Right hindlimb (tissue), 1 donor: ENCODE results near the gene AGAP2.

Experiments used
- DNase-seq: peaks from one replicate; pipeline ENCODE4 v3.0.0-alpha.2; 2018

AGAP2 gene

DNA sequence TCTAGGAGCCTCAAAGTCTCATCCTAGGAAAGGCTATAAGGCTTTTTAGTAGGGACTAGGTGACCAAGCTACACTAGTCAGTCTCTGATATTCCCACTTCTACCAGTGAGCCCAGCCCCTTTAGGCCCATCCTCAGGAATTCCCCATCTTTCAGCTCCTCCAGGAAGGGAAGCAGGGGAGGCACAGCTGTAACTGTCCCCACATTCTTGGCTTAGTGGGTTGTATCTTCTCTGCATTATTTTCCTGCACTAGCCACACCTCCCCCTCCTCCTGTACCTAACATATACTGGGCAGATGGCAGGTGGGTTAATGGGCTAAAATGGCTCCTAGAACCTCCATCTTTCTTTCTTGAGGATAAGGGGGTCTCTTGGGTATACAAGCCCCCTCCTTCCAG, 28.8 kb upstream of the AGAP2 start:
- DNase-seq: no peak

DNA sequence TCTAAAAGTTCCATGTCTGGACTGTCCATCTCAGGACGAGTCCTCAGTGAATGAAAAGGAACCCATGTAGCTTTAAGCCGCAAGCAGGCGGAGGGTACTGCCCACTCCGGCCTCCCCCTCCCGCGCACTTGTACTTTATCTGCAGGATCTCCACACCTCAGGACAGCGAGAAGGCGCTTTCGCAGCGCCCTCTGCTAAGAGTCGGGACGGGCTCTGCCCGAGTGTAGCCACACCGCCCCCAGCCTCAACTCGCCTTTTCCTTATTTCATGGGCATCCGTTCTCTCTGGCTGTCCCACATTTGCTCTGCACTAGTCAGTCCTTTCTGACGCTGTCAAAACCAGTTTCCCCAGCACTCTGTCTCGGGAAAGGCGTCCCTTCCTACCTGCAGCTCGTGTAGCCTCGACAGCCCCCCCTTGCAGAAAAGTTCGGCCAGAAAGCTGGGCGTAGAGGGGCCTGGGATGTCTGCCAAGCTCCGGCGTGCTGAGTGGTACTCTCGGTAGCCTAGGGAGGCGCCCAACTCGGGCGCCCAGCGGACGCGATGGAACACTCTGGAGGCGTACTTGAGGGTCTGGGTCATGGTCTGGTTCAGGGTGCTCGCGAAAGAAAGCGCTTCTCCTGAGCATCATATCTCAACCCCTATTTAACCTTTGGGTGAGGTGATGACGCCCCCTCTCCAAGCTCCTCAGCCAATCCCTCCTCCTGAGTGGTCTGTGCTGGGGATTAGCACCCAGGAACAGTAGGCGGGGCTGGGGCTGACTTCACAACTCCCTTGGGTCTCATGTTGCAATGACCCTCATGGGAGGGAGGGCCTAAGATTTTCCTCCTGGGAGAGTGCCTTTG, 28.1 kb upstream of the AGAP2 start, which contains the start of gene CYP27B1:
TSS of gene CYP27B1 (minus strand) at position 615 of the 841 bp plus-strand sequence. CDS start at position 578, 37 bp downstream.
- DNase-seq: peak; percentile 48

DNA sequence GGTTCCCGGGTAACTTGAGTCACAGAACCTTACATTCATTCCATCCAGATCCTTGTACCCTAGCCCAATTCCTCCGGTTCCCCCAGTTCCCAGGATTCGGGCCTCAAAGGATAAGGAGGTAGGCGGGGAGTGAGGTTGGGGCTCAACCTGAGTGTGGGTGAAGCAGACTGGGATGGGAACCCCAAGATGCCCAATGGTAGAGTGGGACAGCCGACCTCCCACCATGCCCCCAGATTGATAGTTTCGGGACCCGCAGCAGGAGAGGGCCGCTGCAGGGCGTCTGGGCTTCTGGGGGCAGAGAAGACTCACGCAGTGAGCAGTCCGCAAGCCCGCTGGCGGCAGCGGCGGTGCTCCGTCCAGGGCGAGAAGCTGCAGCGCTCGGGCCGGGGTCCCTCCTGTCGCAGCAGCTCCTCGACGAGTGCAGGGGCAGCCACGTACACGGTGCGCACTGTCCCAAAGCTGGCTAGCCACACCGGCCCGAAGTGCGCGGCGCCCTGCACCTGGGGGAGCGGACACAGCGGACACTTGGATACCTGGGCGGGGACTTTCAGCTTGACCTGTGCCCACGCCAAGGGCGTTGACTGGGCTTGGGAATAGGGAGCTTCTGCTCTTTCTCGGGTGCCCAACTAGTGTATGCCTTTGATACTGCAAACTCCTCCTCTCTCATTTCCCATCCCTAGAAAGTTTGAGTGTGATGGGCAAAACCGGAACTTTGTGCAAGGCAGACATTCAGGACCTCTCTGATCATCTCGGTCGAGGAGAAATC, 27.3 kb upstream of the AGAP2 start:
- no peak for DNase-seq

DNA sequence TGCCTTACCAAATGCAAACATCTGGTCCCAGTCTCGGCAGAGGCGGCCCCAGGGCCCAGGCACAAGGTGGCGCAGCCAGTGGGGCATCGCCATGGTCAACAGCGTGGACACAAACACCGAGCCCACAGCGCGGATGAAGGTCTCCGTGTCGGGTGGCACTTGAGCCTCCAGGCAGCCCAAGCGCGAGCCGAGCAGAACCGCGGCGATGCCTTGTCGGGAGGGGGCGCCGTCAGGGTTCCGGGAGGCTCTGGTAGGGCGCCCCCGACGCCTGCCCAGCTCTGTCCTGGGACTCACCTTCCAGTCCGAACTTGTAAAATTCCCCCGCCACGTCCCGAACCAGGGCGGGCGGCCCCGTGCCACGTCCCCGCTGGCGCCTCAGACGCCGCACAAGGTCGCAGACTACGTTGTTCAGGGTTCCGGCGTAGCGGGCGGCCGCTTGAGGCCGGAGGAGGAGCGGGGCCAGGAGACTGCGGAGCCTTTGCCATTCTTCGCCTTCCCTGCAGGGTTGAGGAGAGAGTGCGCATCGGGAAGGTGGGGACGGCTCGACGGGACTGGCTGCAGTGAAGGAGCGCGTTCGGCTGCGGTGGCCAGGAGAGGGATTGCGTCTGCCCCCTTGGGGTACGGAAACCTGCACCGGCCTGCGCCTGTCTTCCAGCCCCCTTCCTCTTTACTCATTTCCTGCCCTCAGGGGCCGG, 26.6 kb upstream of the AGAP2 start:
- DNase-seq: no peak

- no peak for DNase-seq
Observed at GRCh38 chr12:57764662-57765002, 26.1 kb upstream of the AGAP2 start.

- no peak for DNase-seq
Observed at GRCh38 chr12:57763881-57764661, 25.5 kb upstream of the AGAP2 start.

DNA sequence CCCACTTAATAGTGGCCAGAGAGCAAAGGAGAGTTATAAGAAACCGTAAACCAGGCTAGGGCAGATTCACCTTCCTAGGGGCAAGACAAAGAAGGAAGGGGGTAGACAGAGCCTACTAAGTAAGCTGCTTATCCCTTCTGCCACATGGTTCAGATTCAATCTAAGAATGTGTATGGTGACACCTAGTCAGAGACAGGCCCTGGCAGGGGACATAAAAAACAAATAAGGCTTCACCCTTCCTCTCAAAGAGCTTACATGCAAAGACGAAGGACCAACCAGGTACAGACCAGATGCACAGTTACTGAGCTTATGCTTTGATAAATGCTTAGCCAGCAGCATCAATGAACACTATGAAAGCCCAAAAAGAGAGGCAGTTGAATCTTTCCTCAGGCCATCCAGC, 23.9 kb upstream of the AGAP2 start:
- no peak for DNase-seq

DNA sequence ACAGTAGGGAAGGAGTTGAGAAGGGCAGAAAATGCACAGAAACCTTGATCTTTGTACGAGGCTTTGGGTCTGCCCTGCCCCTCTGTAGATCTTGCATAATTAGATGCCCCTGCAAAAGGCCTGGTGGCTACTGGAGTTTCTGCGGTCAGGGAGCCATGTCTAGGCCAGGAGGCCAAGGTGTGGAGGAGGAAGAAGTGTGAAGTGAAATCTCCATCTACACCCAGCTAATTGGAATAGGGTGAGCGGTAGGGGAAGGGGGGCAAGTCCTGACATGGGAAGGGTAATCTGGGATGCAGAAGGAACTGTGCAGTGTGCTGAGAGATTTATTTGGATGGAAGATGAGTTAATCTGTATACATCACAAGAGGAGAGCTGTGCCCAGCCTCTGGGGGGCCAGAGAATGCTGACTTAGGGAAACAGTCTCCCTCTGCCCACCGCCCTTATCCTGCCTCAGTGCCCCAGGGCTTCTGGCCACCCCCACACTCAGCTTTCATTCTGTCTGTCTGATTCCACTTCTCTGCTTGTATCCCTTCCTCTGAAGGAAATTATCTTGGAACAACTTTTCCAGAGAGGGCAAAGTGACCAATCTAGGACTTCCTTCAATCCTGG, 23.0 kb upstream of the AGAP2 start:
- DNase-seq: no peak

DNA sequence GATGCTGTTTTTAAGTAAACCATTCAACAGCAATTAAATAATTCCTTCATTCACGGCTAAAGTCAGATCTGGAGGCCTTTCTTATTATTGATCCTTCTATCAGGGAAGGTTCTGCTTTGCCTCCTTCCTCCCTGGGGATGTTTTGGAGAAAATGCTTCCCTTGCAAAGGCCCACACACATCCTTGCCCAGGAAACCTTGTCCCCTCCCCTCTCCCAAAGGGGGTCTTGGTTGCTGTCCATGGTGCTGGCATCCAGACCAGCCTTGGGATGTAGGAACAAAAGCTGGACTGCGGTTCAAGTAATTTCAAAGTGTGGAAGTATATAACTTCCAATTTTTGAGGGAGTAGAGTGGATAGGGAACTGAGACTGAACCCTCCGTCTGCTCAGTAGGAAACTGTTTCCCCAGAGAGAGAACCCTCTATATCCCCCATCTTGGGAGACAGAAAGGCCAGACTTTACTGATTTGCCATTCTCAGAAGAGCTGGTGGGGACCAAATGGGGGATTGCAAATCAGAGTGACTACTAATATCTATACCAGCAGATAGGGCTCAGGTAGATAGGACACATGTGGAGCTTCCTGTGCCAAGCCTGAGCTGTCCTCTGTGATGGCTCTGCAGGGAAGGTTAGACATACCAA, 21.9 kb upstream of the AGAP2 start:
- no peak for DNase-seq

DNA sequence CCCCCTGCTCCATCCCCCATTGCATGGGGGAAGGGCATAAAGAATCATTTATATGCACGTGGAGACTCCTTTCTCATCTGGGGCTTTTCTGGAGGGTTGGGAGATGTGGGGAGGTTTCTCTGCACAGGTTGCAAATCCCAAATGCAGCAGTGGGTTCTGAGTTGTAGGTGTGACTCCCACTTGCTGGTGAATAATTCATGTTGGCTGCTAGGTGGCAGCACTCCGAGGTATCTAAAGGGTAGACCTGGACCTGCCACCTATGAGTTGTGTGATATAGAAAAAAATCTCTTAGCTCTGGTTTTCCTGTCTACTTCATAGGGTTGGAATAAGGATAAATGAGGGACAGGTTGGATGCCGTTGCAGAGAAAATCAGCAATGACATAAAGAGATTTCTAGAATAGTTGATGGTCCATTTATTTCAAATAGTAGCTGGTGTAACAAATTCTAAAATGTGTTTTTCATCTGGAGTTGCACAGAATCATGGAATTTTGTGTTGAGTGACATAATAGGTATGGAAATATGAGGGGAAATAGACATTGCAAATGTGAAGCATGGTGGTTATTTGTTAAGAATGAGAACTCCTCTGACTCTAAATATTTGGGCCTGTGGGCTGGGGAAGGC, 20.9 kb upstream of the AGAP2 start:
- DNase-seq: no peak

DNA sequence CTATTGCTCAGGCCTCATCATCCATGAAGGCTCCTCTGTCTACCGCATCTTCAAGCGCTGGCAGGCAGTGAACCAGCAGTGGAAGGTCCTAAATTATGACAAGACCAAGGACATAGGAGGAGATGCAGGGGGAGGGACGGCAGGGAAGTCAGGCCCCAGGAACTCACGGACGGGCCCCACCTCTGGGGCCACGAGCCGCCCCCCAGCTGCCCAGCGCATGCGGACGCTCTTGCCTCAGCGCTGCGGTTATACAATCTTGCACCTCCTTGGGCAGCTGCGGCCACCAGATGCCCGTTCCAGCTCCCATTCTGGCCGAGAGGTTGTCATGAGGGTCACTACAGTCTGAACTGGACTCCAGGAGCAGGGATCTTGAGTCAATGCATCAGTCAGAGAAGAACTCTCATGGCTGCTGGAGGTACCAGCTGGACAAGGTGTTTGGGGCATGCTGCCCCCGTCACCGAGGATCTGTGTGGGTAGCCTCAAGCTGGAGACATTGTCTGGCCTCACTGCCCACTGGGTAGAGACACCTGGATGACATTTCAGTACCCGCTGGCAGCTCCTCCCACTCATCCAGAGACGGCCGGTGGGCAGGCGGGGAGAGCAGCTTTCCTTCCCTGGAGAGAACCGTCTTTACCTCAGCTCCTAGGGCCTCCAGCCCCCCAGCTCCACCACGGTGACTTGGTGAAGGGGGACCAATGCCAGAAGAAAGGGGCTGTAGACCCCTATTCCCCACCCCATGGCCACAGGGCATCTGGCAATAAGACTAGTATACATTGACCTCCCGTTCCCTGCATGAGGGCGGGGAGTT, 20.2 kb upstream of the AGAP2 start:
- no peak for DNase-seq

DNA sequence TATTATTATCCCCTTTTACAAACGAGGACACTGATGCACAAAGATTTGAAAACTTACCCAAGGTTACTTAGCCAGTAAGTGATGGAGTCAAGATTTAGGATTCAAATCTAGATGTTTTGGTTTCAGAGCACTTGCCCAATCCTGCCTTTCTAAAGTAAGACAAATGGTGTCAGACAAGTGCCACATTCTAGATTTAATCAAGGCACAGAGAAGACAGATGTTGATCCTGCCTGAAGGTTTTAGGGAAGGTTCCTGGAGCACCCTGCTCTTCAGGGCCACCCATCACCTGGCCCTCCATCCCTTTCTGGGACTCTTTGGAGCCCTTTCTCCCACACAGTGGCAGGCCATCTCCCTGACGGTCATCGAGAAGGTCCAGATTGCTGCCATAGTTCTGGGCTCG, 19.2 kb upstream of the AGAP2 start:
- DNase-seq: no peak

DNA sequence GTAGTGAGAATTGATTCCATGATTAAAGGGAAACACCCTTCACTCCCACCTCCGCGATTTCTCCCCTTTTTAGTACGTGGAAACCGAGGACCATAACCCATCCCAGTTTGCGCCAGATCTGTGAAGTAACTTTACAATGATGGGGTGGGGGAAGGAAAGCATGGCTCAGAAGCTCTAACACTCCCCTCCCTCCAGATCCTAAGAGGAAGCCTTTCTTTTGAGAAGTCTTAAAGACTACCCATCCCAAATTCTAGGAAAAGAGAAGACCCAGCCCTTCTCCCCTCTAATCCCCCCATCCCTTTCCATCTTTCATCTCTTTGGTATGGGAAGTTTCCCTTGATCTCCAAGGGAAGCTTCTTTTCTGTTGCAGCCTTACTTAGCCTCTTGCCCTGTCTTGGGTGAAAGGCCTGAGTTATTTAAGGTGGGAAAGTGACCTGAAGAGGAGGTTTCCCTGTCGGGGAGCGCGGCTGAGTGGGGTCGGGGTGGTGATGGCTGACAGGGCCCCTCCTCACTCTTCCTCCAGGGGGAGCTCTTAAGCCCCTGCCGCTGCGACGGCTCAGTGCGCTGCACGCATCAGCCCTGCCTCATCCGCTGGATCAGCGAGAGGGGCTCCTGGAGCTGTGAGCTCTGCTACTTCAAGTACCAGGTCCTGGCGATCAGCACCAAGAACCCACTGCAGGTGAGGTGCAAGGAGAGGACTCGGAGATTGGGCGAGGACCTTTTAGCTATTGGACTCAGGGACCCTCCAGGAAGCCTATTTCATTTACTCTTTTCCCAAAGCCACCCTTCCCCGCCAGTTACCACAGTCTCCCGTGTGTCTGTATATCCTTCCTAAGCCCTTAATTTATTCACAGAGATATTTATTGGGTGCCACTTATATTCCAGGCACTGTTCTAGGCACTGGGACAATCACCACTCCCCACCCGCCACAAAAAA, 18.1 kb upstream of the AGAP2 start:
- no peak for DNase-seq

DNA sequence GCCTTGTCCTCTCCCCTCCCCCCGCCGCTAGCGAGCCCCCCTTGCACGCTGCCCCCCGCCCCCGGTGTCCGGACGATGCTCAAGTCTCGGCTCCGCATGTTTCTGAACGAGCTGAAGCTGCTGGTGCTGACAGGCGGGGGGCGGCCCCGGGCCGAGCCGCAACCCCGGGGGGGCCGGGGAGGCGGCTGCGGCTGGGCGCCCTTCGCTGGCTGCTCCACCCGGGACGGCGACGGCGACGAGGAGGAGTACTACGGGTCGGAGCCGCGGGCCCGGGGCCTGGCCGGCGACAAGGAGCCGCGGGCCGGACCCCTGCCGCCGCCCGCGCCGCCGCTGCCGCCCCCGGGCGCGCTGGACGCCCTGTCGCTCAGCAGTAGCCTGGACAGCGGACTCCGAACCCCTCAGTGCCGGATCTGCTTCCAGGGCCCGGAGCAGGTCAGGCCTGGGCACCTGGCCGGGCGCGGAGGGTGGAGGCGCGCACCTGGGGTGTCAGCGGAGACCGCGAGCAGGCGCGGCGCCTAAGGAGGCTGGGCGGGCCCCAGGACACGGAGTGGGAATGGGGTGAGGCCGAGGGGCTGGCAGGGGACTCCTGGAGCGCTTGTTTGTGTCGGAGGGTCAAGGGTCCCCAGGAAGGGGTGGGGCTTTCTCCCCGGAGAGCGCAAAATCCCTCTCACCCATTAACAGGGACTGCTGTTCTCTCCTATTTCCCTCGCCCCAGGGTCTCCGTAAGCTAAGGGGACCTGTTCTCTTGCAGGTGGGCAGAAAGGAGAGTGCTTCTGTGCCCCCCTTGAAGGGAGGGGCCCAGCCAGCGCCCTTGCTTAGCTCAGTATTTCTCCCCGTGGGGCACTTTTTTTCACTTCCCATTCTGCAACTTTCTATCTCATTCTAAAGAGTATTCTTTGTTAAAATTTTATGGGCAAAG, 17.2 kb upstream of the AGAP2 start:
- DNase-seq: no peak

- no peak for DNase-seq
Observed at GRCh38 chr12:57755194-57755453, 16.6 kb upstream of the AGAP2 start.

DNA sequence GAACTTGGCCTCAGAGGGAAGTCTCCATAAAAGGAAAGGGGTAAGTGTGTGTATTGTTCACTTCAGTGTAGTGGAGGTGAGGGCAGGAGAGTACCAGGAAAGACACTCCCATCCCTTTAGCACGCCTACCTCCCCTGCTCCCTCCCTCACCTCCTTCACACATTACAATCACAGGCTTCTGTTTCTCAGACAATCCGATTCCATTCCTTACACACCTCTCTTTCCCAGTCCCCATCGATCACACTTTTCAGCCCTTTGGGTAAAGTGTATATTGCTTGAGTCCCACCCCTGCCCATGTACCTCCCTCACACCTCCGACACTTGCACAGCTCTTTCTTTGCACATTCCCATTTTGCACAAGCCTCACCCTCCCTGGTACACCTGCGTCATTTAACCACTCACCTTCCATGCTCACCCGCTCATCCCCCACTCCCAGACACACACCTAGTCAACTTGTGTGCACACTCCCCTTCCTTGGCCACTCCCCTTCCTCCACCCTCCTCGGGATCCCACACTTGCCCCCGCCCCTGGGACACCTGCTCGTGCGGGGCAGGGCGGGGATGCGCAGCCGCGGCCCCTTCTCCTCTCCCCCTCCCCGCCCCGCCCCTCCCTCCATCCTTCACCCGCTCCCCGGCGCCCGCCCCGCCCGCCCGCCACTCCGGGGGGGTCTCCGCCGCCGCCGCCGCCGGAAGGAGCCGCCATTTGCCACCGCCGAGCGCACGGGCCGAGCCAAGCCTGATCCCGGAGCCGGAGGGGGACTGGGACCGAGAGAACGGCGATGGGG, 16.1 kb upstream of the AGAP2 start, which contains the start of gene MARCHF9:
TSS of gene MARCHF9 (plus strand) at position 693 of the 783 bp plus-strand sequence. CDS start 426 bp downstream, outside the sequence.
- peak; percentile 55 for DNase-seq

DNA sequence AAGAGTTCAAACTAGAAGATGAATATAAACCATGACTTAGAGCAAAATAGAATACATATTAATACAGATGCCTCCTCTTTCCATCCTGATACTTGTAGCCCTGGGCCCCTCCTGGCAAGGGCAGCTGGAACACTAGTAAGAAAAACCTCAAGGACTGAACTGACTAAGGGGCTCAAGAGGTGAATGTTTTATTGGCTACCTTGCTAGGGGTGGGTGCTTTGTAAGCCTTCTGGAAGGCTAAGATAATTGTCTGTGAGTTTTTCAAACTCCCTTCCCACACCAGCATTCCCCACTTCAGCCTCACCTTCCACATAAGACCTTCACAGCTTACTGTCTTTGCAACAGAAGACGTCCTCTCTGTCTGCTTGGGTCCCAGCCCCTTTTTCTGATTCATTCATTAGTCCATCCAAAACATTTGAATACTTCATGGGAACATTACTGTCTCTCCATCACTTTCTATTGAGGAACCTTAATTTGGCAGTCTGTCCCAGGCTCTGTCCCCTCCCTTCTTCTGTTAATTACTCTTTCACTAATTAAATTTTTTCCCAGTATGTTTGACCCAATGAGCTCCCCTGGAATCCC, 15.3 kb upstream of the AGAP2 start:
- no peak for DNase-seq
